Measurements from ENCODE around the gene TET1.

GRCh38 chr10:68611227-68611626, 51.1 kb downstream of the TET1 start:
- TF ChIP-seq CTCF (IDR thresholded peaks at IDR 0.05; ENCODE audit: insufficient read depth, low read length) (no peak), POLR2AphosphoS5 (IDR thresholded peaks at IDR 0.05; ENCODE audit: low read depth) (no peak)

Measured in HL-60 (cell line).